Activated CD8-positive, alpha-beta memory T cell treated with anti-CD3 and anti-CD28 coated beads for 36 hours (primary cell): ENCODE results near the gene TBC1D3C. TPM values are rescaled to one million over a fixed set of nuclear protein-coding genes. Genes with fewer than 3 reads are reported as not detected.
"Not testable (repeated sequence)": the region's sequence is repeated elsewhere in the genome, so short reads cannot be mapped to it uniquely, and the experiment has no call there.

Experiments
- CTCF ChIA-PET: fragments of 350-600 bp; sonication (Branson Sonifier 250); formaldehyde crosslinking; loops from one replicate; lab custom pipeline; 2021; ENCODE audit warnings: antibody characterized with exemption; lab: Charles Lee
- POLR2A ChIA-PET: fragments of 350-600 bp; sonication (Branson Sonifier 250); formaldehyde crosslinking; loops from one replicate; lab custom pipeline; 2021; ENCODE audit warnings: antibody characterized with exemption; lab: Charles Lee
- total RNA-seq, 2 experiments: library from RNA; stranded (reverse); gene quantifications; one replicate each; pipeline ENCODE4 v1.2.3, GENCODE V29; 2021

TBC1D3C gene
- 1 to 10 TPM; 1.1 to 2.3 TPM for total RNA-seq

DNA sequence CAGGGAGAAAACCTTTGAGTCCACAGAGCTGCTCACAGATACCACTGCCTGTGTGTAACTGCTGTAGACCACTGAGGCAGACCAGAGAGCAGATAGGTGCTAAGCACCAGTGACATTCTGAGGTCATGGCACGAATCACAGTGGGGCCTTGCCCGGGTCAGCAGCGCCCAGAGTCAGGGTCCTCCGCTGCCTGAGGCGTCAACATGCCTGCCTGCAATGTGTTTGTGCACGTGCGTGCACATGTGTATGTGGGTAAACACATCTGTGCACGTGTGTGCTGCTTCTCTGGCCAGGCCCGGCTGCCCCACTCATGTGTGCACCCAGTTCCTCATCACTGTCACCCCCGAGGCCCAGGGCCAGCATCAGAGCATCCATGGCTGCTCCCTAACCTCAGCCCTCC, at the start of gene TBC1D3C:
Gene TBC1D3C, minus strand, starts transcription at position 101 of the 400 bp plus-strand sequence. CDS start 1,568 bp downstream, outside the sequence.
- CTCF ChIA-PET, POLR2A ChIA-PET: not testable (repeated sequence)

DNA sequence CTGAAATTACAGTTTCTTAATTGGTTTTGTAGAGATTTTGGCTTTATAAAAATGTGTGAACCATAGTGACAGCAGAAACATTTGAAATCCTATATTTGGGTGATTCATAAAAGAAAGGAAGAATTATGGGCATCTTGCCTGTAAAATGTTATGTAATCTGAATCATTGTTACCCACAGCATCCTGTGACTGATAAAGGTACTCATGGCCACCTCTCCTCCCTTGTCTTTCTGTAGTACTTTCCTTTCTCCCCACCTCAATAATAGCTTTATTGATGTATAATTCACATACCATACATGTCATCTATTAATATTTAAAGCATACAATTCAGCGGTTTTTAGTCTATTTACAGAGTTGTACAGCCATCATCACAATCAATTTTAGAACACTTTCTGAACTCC, 30.8 kb upstream of the TBC1D3C start:
- POLR2A ChIA-PET, CTCF ChIA-PET: not testable (repeated sequence)

DNA sequence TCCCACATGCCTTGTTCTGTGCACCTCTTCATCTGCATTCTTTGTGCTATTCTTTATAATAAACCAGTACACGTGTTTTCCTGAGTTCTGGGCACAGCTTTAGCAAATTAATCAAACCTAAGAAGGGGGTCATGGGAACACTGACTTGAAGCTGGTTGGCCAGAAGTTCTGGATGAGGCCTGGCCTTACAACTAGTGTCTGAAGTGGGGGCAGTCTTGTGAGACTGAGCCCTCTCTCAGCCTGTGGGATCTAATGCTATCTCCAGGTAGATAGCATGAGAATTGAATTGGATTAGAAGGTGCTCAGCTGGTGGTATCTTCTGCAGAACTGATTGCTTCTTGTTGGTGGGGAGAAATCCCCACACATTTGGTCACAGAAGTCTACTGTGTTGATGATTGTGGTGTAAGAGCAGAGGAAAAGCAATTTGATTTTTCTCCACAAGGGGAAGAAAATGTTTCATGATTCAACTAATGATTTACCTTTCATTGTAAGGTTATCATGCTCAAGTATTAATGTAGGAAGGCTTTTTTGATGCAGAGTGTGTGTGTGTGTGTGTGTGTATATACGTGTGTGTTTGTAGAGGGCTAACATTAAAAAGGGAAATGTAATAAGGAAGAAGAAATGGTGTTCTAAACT, 25.7 kb upstream of the TBC1D3C start:
- POLR2A ChIA-PET, CTCF ChIA-PET: not testable (repeated sequence)

DNA sequence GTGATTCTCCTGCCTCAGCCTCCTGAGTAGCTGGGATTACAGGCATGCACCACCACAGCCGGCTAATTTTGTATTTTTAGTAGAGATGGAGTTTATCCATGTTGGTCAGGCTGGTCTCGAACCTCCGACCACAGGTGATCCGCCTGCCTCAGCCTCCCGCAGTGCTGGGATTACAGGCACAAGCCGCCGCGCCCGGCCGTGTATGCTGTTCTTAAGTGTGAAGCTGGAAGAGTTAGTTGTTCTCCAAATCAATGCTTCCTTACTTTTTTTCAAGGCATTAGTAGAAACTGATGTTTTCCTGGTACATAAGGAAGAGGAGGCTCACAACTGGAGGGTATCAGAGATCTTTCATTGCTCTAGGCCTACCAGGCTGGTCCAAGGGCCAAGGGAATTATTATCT, 19.7 kb upstream of the TBC1D3C start:
- CTCF ChIA-PET, POLR2A ChIA-PET: not testable (repeated sequence)

DNA sequence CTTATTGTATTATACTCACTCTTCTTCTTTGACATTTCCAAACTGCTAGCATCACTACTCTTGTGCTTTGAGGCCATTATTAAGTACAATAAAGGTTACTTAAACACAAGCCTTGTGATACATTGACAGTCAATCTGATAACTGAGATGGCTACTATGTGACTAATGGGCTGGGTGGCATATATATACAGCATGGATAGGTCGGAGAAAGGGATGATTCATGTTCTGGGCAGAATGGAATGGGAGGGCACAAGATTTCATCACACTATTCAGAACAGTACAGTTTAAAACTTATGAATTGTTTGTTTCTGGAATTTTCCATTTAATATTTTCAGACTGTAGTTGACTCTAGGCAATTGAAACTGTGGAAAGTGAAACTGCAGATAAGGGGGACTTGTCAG, 18.9 kb upstream of the TBC1D3C start:
- POLR2A ChIA-PET, CTCF ChIA-PET: not testable (repeated sequence)

Other genes with a start within 250 kb of the TBC1D3C start
- gene TBC1D3K, start 144.2 kb downstream of the TBC1D3C start, total RNA-seq, result not detected
- 1 to 10 TPM; 5.4 to 6.1 TPM for gene TBC1D3L, start 79.6 kb downstream of the TBC1D3C start, total RNA-seq
- under 1 TPM in 1 of 2 experiments, not detected in 1; 0.10 TPM for gene TBC1D3D, start 64.7 kb downstream of the TBC1D3C start, total RNA-seq
- gene TBC1D3E, start 59.3 kb upstream of the TBC1D3C start, total RNA-seq, result not detected
- not detected for gene TBC1D3, start 123.9 kb upstream of the TBC1D3C start, total RNA-seq
- gene MRPL45, start 228.5 kb upstream of the TBC1D3C start, total RNA-seq, result 10 to 100 TPM; 67.7 to 68.6 TPM